ENCODE results near the gene PTPRK.

PTPRK gene

DNA sequence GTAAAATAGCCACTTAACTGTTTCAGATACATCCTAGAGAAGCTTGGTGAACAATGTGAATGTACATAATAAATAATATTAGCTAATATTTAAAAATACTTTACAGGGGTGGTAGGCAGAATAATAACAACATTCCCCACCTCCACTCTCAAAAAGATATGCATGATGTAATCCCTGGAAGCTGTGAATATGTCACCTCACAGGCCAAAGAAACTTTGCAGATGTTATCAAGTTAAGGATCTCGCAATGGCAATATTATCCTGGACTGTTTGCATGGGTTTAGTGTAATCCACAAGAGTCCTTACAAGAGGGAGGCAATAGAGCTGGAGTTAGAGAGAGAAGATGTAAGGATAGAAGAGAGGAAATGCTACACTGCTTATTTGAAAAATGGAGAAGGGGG, 7.0 kb upstream of the PTPRK start:
- H3K4me3 ChIP-seq (ENCODE audit: control insufficient read depth, low read depth, low read length) = no peak overlapping the region
- DNase-seq (ENCODE audit: low read depth) = no peak
- TF ChIP-seq CTCF (IDR thresholded peaks at IDR 0.05; ENCODE audit: control insufficient read depth, insufficient read depth, low read depth, low read length, missing control alignments) = no peak

DNA sequence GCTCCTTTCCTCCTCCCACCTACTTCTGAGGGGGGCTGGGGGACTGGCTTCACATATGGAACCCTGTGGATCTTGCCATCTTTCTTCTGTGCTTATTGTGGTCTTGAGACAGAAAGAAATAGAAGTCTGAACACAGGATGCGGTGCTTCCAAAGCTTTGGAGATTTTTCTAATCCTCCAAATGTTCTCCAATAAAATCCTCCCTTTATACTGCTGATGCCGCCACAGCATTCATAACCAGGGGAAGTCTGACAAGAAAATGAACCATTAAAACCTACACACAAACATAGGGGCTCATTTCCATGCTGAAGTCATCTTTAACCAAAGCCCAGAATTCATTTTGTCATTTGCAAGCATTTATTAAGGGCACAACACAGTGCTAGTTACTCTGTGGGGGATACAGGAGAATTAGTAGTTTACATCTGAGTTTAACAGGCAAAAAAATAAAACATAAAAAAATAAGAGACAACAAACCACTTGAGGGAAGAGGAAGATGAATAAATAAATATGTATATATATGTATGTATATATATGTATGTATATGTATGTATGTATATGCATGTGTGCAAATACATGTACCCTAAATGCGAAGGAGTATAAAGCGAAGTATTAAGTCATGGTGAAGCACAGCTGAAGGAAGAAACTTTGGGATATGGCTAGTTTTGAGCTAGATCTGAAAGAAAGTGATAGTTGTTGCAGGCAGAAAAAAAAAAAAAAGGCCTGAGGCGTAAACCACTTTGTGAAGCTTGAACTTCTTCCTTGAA, 5.9 kb upstream of the PTPRK start:
- no peak for TF ChIP-seq CTCF (IDR thresholded peaks at IDR 0.05; ENCODE audit: control insufficient read depth, insufficient read depth, low read depth, low read length, missing control alignments)

DNA sequence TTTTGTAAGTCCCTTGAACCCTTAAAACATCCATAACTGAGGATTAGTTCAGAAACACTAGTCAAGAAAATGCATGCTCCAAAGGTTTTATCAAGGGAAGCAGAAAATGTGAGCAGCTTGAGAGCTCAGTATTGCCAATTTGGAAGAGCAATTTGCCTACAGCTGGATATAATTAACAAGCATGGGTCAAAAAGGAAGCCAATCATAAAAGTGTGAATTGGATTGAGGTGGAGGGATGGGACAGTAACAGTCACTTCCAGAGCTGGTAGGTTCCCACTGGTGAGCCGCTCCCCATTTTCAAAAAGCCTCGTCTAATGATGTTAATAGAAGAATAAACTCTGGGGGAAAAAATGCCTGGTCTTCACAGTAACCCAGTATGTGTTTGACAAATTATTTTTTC, 5.0 kb upstream of the PTPRK start:
- TF ChIP-seq CTCF (IDR thresholded peaks at IDR 0.05; ENCODE audit: control insufficient read depth, insufficient read depth, low read depth, low read length, missing control alignments) = no peak
- no peak for DNase-seq (ENCODE audit: low read depth)

More for the DNA sequence above, 5.9 kb upstream of the PTPRK start:
- H3K4me3 ChIP-seq (ENCODE audit: control insufficient read depth, low read depth, low read length) = no peak overlapping the region
- no peak for DNase-seq (ENCODE audit: low read depth)

GRCh38 chr6:128521282-128521632, 858 bp upstream of the PTPRK start:
- no peak for DNase-seq (ENCODE audit: low read depth)
- peak overlapping the region; percentile 97 for H3K4me3 ChIP-seq (ENCODE audit: control insufficient read depth, low read depth, low read length)
- no peak for TF ChIP-seq CTCF (IDR thresholded peaks at IDR 0.05; ENCODE audit: control insufficient read depth, insufficient read depth, low read depth, low read length, missing control alignments)

More for the DNA sequence above, 5.0 kb upstream of the PTPRK start:
- no peak overlapping the region for H3K4me3 ChIP-seq (ENCODE audit: control insufficient read depth, low read depth, low read length)

- peak overlapping the region; percentile 72 for H3K4me3 ChIP-seq (ENCODE audit: control insufficient read depth, low read depth, low read length)
- TF ChIP-seq CTCF (IDR thresholded peaks at IDR 0.05; ENCODE audit: control insufficient read depth, insufficient read depth, low read depth, low read length, missing control alignments) = no peak
- DNase-seq (ENCODE audit: low read depth) = no peak
Observed at GRCh38 chr6:128519931-128520435, 416 bp downstream of the PTPRK start.

GRCh38 chr6:128519132-128519930, 1.1 kb downstream of the PTPRK start:
- peak; percentile 29 for TF ChIP-seq CTCF (IDR thresholded peaks at IDR 0.05; ENCODE audit: control insufficient read depth, insufficient read depth, low read depth, low read length, missing control alignments)
- H3K4me3 ChIP-seq (ENCODE audit: control insufficient read depth, low read depth, low read length) = peak overlapping the region; percentile 72
- no peak for DNase-seq (ENCODE audit: low read depth)
